ENCODE data around the gene GH1. TPM values are rescaled to one million over a fixed set of nuclear protein-coding genes. Genes with fewer than 3 reads are reported as not detected.

Gene GH1
- total RNA-seq, 1 experiment from 2014 or later: not detected

DNA sequence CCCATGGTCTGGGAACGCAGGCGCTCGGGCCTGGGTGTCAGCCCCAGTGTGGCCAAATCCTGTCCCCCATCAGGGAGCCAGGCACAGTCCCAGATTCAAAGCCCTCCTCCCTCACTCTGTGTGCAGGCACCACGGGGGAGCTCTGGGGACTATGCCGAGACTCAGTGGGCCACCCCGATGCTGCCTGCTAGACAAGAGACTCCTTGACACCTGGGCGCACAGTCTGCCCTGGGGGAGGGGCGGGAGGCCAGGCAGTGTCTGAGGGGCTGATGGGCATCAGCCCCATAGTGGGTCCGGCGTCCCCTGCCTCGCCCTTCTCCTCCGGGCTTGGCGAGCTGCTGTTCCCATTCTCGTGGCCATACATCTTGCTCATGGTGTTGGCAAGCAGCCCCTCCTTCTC lies 21.9 kb upstream of the GH1 start:
- no peaks in the 10 kb centered on the region for H4K20me1 ChIP-seq (ENCODE audit: control insufficient read depth, insufficient read depth, insufficient read length)
- TF ChIP-seq, protein P1, sequence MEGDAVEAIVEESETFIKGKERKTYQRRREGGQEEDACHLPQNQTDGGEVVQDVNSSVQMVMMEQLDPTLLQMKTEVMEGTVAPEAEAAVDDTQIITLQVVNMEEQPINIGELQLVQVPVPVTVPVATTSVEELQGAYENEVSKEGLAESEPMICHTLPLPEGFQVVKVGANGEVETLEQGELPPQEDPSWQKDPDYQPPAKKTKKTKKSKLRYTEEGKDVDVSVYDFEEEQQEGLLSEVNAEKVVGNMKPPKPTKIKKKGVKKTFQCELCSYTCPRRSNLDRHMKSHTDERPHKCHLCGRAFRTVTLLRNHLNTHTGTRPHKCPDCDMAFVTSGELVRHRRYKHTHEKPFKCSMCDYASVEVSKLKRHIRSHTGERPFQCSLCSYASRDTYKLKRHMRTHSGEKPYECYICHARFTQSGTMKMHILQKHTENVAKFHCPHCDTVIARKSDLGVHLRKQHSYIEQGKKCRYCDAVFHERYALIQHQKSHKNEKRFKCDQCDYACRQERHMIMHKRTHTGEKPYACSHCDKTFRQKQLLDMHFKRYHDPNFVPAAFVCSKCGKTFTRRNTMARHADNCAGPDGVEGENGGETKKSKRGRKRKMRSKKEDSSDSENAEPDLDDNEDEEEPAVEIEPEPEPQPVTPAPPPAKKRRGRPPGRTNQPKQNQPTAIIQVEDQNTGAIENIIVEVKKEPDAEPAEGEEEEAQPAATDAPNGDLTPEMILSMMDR (conservative IDR thresholded peaks at IDR 0.05): no peak
- H3K36me3 Mint-ChIP-seq (ENCODE audit: insufficient read depth in 1 of 3, low read depth in 3 of 3): peaks cover 9 to 26% (median 11%) of the 10 kb centered on the region in 3 experiments; a peak in 6 of 7 replicates

More for the DNA sequence above, 21.9 kb upstream of the GH1 start:
- Histone ChIP-seq H2BK20ac (ENCODE audit: low read depth, low read length, poor library complexity, severe bottlenecking) (no peak overlapping the region), H4K8ac (replicated peaks; ENCODE audit: insufficient read length, low read depth, low read length) (no peak overlapping the region), H3K79me1 (ENCODE audit: insufficient read depth, low read depth, low read length, poor library complexity, severe bottlenecking) (no peaks in the 10 kb centered on the region), H2AK5ac (ENCODE audit: insufficient read length, low read length) (no peak overlapping the region), H4K5ac (ENCODE audit: insufficient read length, low read depth, low read length) (no peak overlapping the region), H3K27me3 (ENCODE audit: insufficient read depth, low read length) (no peaks in the 10 kb centered on the region), H3K4ac (ENCODE audit: low read depth, low read length) (no peak overlapping the region), H2BK5ac (ENCODE audit: insufficient read length, low read length) (no peak overlapping the region), H3K9ac (ENCODE audit: extremely low read depth, insufficient read length, low read length) (no peak overlapping the region), H2BK120ac (ENCODE audit: low read depth, low read length, poor library complexity, severe bottlenecking) (no peak overlapping the region), H3K23ac (ENCODE audit: insufficient read length, low read depth, low read length) (no peak overlapping the region), H3K4me1 (ENCODE audit: insufficient read depth, low read length) (no peaks in the 10 kb centered on the region), H3K27ac (ENCODE audit: insufficient read length, low read depth, low read length) (no peak overlapping the region), H3K14ac (ENCODE audit: insufficient read depth, low read length) (no peak overlapping the region; the same call in 1 of the 2 replicates), H3K9me3 (ENCODE audit: control insufficient read depth, low read depth, low read length) (no peaks in the 10 kb centered on the region), H2BK12ac (ENCODE audit: insufficient read length, low read depth, low read length) (no peak overlapping the region), H3K18ac (ENCODE audit: insufficient read length, low read depth, low read length) (no peak overlapping the region), H3T11ph (ENCODE audit: low read length) (no peak overlapping the region), H2AFZ (ENCODE audit: low read length) (no peak overlapping the region), H4K91ac (ENCODE audit: insufficient read length, low read depth, low read length) (no peak overlapping the region), H2BK15ac (ENCODE audit: low read depth, low read length) (no peak overlapping the region), H3K79me2 (ENCODE audit: insufficient read depth, low read length) (no peaks in the 10 kb centered on the region), H3K56ac (ENCODE audit: insufficient read length, low read depth, low read length) (no peak overlapping the region), H3K23me2 (ENCODE audit: insufficient read length, low read depth, low read length, poor library complexity, severe bottlenecking) (no peaks in the 10 kb centered on the region), H3K4me2 (ENCODE audit: insufficient read depth, insufficient read length, low read length) (no peak overlapping the region)
- Mint-ChIP-seq H3K27ac (no peak overlapping the region), H3K27me3 (ENCODE audit: low read depth) (peaks cover 3% of the 10 kb centered on the region), H3K4me1 (peaks cover 6 to 20% of the 10 kb centered on the region in 2 experiments), H3K9me3 (no peaks in the 10 kb centered on the region), H3K4me3 (no peak overlapping the region)
- DNase-seq: no peak
- no CpG with 5 or more reads among the region's 14 CpGs for WGBS (ENCODE audit: extremely low coverage, insufficient read length, low lambda C conversion rate)
